ENCODE results near the gene CYP20A1.
A peak's percentile ranks its signal among the peaks of the same experiment; 100 is the strongest.
"Not testable (repeated sequence)": the region's sequence is repeated elsewhere in the genome, so short reads cannot be mapped to it uniquely, and the experiment has no call there.

The CYP20A1 gene

DNA sequence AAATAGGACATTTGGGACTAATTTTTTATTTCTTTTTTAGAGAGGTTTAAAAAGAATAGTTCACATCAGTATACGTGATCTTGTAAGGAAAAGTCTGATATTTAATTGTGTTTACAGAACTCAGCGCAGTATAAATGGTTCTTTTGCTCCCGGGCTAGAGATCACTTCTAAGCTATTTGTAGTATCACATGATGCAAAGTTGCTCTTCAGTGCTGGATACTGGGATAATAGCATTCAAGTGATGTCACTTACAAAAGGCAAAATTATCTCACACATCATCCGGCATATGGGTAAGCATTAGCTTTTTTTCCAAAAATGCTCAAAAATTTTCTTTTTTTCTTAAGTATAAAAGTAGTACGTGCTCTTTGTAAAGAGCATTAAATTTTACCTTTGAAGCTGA lies 37.4 kb upstream of the CYP20A1 start:
- Histone ChIP-seq H3K27ac (no peak overlapping the region), H3K27me3 (replicated peaks) (no peaks in the 10 kb centered on the region), H3K36me3 (replicated peaks) (peaks cover 9% of the 10 kb centered on the region), H3K4me3 (ENCODE audit: low read depth, low read length) (no peak overlapping the region)
- TF ChIP-seq, protein P1, sequence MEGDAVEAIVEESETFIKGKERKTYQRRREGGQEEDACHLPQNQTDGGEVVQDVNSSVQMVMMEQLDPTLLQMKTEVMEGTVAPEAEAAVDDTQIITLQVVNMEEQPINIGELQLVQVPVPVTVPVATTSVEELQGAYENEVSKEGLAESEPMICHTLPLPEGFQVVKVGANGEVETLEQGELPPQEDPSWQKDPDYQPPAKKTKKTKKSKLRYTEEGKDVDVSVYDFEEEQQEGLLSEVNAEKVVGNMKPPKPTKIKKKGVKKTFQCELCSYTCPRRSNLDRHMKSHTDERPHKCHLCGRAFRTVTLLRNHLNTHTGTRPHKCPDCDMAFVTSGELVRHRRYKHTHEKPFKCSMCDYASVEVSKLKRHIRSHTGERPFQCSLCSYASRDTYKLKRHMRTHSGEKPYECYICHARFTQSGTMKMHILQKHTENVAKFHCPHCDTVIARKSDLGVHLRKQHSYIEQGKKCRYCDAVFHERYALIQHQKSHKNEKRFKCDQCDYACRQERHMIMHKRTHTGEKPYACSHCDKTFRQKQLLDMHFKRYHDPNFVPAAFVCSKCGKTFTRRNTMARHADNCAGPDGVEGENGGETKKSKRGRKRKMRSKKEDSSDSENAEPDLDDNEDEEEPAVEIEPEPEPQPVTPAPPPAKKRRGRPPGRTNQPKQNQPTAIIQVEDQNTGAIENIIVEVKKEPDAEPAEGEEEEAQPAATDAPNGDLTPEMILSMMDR (IDR thresholded peaks at IDR 0.05; ENCODE audit: low read depth, low read length, missing control alignments), result no peak
- DNase-seq, result no peak
- in situ Hi-C loops (cut with HindIII; ENCODE audit: low pct_ligation_motif_present, low sequenced_read_pairs), result no loop called here

DNA sequence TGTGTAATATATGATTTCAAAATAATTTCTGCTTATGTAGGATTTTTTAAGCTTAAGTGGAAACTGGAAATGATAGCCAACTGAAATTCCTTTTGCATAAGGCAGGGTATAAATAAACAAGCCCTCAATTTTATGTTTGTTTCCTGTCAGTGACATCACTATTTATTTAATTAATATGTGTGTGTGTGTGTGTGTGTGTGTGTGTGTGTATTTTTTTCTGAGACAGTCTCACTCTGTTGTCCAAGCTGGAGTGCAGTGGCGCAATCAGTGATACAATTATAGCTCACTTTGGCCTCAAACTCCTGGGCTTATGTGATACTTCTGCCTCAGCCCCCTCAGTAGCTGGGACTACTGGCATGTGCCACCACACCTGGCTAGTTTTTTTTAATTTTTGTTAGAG lies 29.3 kb upstream of the CYP20A1 start:
- no peak overlapping the region for H3K27ac ChIP-seq
- in situ Hi-C loops (cut with HindIII; ENCODE audit: low pct_ligation_motif_present, low sequenced_read_pairs), result no loop called here
- DNase-seq, result no peak
- TF ChIP-seq, protein P1 (IDR thresholded peaks at IDR 0.05; ENCODE audit: low read depth, low read length, missing control alignments), result no peak
- peaks cover 9% of the 10 kb centered on the region for H3K36me3 ChIP-seq (replicated peaks)
- H3K4me3 ChIP-seq (ENCODE audit: low read depth, low read length), result no peak overlapping the region
- H3K27me3 ChIP-seq (replicated peaks), result no peaks in the 10 kb centered on the region

DNA sequence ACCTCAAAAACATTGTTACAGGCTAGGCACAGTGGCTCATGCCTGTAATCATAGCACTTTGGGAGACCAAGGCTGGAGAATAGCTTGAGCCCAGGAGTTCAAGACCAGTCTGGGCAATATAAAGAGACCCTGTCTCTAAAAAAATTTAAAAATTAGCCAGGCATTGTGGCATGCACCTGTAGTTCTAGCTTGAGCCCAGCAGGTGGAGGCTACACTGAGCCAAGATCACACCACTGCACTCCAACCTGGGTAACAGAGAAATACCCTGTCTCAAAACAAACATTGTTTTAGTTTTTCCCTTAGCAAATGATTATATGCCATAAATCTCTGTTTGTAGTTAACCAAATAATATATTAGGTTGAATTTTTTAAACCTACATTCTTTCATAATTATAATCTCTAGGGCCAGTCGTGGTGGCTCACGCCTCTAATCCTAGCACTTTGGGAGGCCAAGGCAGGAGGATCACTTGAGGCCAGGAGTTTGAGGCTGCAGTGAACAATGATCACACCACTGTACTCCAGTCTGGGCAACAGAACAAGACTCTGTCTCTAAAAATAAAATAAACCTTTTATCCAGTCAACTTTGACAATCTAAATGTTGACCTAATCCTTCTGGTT lies 13.3 kb upstream of the CYP20A1 start:
- Histone ChIP-seq H3K36me3 (replicated peaks) (peaks cover 2% of the 10 kb centered on the region), H3K4me3 (ENCODE audit: low read depth, low read length) (no peak overlapping the region), H3K27ac (no peak overlapping the region), H3K27me3 (replicated peaks) (no peaks in the 10 kb centered on the region)
- in situ Hi-C loops (cut with HindIII; ENCODE audit: low pct_ligation_motif_present, low sequenced_read_pairs), result no loop called here
- DNase-seq, result peak; percentile 25
- TF ChIP-seq, protein P1 (IDR thresholded peaks at IDR 0.05; ENCODE audit: low read depth, low read length, missing control alignments), result peak; percentile 79

DNA sequence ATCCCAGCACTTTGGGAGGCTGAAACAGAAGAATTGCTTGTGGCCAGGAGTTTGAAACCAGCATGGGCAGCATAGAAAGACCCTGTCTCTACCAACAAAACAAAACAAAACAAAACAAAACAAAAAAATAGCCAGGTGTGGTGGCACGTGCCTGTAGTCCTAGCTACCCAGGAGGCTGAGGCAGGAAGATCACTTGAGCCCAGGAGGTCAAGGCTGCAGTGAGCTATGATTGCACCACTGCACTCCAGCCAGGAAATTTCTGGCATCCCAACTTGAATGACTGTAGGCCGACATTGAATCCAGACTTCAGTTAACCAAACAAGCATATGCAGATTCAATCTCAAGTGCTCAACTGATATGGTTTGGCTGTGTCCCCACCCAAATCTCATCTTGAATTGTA lies 9.1 kb upstream of the CYP20A1 start:
- H3K36me3 ChIP-seq (replicated peaks); H3K4me3 ChIP-seq (ENCODE audit: low read depth, low read length); H3K27me3 ChIP-seq (replicated peaks); in situ Hi-C loops (cut with HindIII; ENCODE audit: low pct_ligation_motif_present, low sequenced_read_pairs); DNase-seq; H3K27ac ChIP-seq: not testable (repeated sequence)

DNA sequence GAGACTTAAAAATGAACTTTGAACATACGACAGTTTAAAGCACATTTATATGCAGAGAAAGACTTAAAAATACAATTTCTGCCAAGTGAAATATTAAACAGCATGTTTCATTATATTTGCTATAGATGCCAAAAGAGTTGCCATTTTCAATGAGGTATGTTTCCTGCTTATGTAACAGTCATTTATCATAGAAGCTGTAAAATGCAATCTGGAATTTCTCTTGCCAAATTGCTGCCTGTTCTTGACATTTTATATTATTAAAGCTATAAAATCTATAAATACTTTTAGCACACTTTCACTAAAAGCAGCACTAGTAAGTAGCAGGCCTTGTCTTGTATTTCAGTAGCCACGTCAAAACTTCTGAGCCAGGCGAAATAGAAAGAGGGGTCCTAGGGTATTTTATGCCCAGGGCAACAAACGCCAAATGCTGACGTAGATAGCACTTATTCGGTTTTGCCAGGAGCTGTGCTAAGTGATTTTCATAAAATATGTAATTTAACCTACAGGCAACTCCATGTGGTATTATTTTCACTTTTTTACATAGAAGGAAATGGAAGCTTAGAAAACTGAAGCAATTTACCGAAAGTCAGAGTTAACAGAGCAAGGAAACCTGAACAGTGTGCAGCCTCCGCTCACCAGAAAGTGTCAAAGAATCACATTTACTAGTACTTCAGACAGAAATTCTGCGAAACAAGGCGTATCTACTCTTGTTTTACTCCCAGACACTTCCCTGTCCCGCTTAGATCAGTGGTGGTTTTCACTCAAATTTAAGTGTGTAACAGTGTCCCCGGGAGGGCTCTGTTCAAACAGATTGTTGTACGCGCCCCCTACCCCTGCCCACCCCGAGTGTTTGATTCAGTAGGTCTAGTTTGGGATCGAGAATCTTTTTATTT lies 1.2 kb upstream of the CYP20A1 start:
- no peak overlapping the region for H3K27ac ChIP-seq
- in situ Hi-C loops (cut with HindIII; ENCODE audit: low pct_ligation_motif_present, low sequenced_read_pairs), result no loop called here
- no peaks in the 10 kb centered on the region for H3K36me3 ChIP-seq (replicated peaks)
- DNase-seq, result no peak
- TF ChIP-seq, protein P1 (IDR thresholded peaks at IDR 0.05; ENCODE audit: low read depth, low read length, missing control alignments), result no peak
- H3K27me3 ChIP-seq (replicated peaks), result no peaks in the 10 kb centered on the region
- peak overlapping the region; percentile 87 for H3K4me3 ChIP-seq (ENCODE audit: low read depth, low read length)

DNA sequence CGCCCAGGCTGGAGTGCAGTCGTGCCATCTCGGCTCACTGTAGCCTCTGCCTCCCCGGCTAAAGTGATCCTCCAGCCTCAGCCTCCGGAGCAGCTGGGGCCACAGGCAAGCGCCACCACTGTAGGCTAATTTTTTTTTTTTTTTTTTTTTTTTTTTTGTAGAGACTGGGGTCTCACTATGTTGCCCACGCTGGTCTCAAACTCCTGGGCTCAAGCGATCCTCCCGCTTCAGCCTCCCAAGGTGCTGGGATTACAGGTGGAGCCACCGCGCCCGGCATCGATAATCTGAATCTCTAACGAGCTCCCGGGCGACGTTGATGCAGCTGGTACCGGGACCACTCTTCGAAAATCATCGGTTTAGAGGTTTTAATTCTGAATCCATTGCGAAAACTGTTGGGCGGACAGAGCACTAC lies 520 bp upstream of the CYP20A1 start:
- no peaks in the 10 kb centered on the region for H3K27me3 ChIP-seq (replicated peaks)
- peak overlapping the region; percentile 97 for H3K27ac ChIP-seq
- peak overlapping the region; percentile 87 for H3K4me3 ChIP-seq (ENCODE audit: low read depth, low read length)
- TF ChIP-seq, protein P1 (IDR thresholded peaks at IDR 0.05; ENCODE audit: low read depth, low read length, missing control alignments), result no peak
- in situ Hi-C loops (cut with HindIII; ENCODE audit: low pct_ligation_motif_present, low sequenced_read_pairs), result no loop called here
- DNase-seq, result no peak
- peaks cover 6% of the 10 kb centered on the region for H3K36me3 ChIP-seq (replicated peaks)

Measured in brain microvascular endothelial cell (primary cell).